OCI-LY1 (cell line): ENCODE results near the gene DDR2.

Experiments
- H2AFZ ChIP-seq: fragments of 200-600 bp; sonication (generic), shearing (Covaris generic); 2 replicates; pipeline ENCODE4 v1.6.0; 2014; ENCODE audit warnings: antibody characterized with exemption, mild to moderate bottlenecking, low read length
- H3F3A ChIP-seq: fragments of 200-600 bp; sonication (generic), shearing (Covaris generic); 2 replicates; pipeline ENCODE4 v1.6.0; 2014; ENCODE audit warnings: mild to moderate bottlenecking, antibody characterized with exemption, low read length, moderate library complexity; ENCODE audit not compliant: insufficient read depth
- H3K27ac ChIP-seq: fragments of 200-600 bp; sonication (generic); 2 replicates; pipeline ENCODE4 v1.5.1; 2014; ENCODE audit warnings: low read length, mixed run types, mild to moderate bottlenecking, low read depth; ENCODE audit not compliant: poor library complexity, severe bottlenecking
- H3K27me3 ChIP-seq: fragments of 200-600 bp; sonication (generic); 2 replicates; pipeline ENCODE4 v1.6.0; 2014; ENCODE audit warnings: antibody characterized with exemption, mild to moderate bottlenecking, low read length, moderate library complexity; ENCODE audit not compliant: insufficient read depth
- H3K36me3 ChIP-seq: fragments of 200-600 bp; sonication (generic); 2 replicates; pipeline ENCODE4 v1.6.1; 2014; ENCODE audit warnings: mild to moderate bottlenecking, antibody characterized with exemption, low read length, moderate library complexity, mixed read lengths; ENCODE audit not compliant: insufficient read depth
- H3K4me1 ChIP-seq: fragments of 200-600 bp; sonication (generic); 2 replicates; pipeline ENCODE4 v1.5.1; 2014; ENCODE audit warnings: mild to moderate bottlenecking, low read length, moderate library complexity; ENCODE audit not compliant: insufficient read depth, severe bottlenecking
- H3K4me2 ChIP-seq: fragments of 200-600 bp; sonication (generic), shearing (Covaris generic); 2 replicates; pipeline ENCODE4 v1.6.1; 2014; ENCODE audit warnings: low read length
- H3K4me3 ChIP-seq: fragments of 200-600 bp; sonication (generic); 2 replicates; pipeline ENCODE4 v1.5.1; 2014; ENCODE audit warnings: low read length, low read depth, mild to moderate bottlenecking, mixed read lengths; ENCODE audit not compliant: poor library complexity, severe bottlenecking
- H3K79me2 ChIP-seq: fragments of 200-600 bp; shearing (Covaris generic); 2 replicates; pipeline ENCODE4 v1.6.1; 2016; ENCODE audit warnings: mixed run types, low read length, mixed read lengths; ENCODE audit not compliant: insufficient read depth
- H3K9ac ChIP-seq: fragments of 200-600 bp; sonication (generic), shearing (Covaris generic); 2 replicates; pipeline ENCODE4 v1.6.1; 2014; ENCODE audit warnings: mild to moderate bottlenecking, low read length, mixed read lengths
- H3K9me2 ChIP-seq: fragments of 200-600 bp; sonication (generic), shearing (Covaris generic); 2 replicates; pipeline ENCODE4 v1.6.1; 2014; ENCODE audit warnings: low read depth, mild to moderate bottlenecking, low read length, mixed read lengths
- H3K9me3 ChIP-seq: fragments of 200-600 bp; shearing (Covaris generic); 2 replicates; pipeline ENCODE4 v1.6.1; 2014; ENCODE audit warnings: low read length, mixed read lengths
- H4K20me1 ChIP-seq: fragments of 200-600 bp; sonication (generic), shearing (Covaris generic); 2 replicates; pipeline ENCODE4 v1.6.0; 2016; ENCODE audit warnings: mild to moderate bottlenecking, low read length; ENCODE audit not compliant: insufficient read depth
- CTCF ChIP-seq: fragments of 200-600 bp; sonication (generic), shearing (Covaris generic); IDR thresholded peaks from 2 replicates; pipeline ENCODE4 v1.5.1; 2017; ENCODE audit warnings: mild to moderate bottlenecking, antibody characterized with exemption, low read length, moderate library complexity, mixed read lengths
- EZH2 ChIP-seq: fragments of 200-600 bp; sonication (generic), shearing (Covaris generic); IDR thresholded peaks from 2 replicates; pipeline ENCODE4 v1.8.0; 2017; ENCODE audit warnings: borderline replicate concordance, mixed run types, mild to moderate bottlenecking, antibody characterized with exemption, low read length, moderate library complexity, mixed read lengths

DDR2 gene

DNA sequence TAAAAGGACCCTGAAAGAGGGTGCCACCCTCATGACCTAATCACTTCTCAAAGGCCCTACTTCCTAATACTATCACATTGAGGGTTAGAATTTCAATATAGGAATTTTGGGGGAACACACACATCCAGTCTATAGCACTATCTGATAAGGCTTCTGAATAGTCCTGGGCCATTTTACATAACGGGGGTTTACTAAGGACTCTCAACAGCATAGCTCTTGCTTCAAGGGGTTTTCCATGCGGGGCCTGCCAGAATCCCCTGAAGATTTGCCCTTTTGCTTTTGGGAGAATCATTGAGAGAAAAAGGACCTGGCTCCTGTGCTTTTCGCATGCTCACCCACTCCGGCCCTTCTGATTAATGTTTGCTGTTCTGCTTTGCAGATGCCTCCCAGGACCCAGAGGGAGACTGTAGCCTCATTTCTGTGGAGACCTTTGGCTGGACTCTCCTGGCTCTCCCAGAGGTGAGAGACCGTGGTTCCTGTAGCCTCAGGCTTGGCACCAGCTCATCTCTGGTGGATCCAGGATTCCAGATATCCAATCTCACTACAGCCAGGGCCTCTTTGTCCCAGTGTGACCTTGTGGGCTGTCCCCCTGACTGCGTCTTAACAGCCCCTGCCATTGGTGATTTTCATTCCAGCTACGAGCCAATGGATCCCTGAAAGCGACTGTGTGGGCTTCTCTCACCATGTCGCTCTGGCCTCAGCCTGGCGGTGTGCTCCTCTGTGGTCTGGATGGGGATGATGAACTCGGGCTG lies 72.6 kb downstream of the DDR2 start:
- no peak overlapping the region for H3K9ac ChIP-seq
- no peaks in the 10 kb centered on the region for H3K27me3 ChIP-seq
- H3K27ac ChIP-seq: no peak overlapping the region
- H3F3A ChIP-seq: no peaks in the 10 kb centered on the region
- no peaks in the 10 kb centered on the region for H3K36me3 ChIP-seq
- H2AFZ ChIP-seq: no peak overlapping the region
- no peaks in the 10 kb centered on the region for H4K20me1 ChIP-seq
- no peaks in the 10 kb centered on the region for H3K79me2 ChIP-seq
- H3K9me3 ChIP-seq: no peaks in the 10 kb centered on the region
- TF ChIP-seq CTCF (no peak), EZH2 (no peak)
- no peak overlapping the region for H3K4me3 ChIP-seq
- H3K9me2 ChIP-seq: no peaks in the 10 kb centered on the region
- no peak overlapping the region for H3K4me2 ChIP-seq
- no peaks in the 10 kb centered on the region for H3K4me1 ChIP-seq

DNA sequence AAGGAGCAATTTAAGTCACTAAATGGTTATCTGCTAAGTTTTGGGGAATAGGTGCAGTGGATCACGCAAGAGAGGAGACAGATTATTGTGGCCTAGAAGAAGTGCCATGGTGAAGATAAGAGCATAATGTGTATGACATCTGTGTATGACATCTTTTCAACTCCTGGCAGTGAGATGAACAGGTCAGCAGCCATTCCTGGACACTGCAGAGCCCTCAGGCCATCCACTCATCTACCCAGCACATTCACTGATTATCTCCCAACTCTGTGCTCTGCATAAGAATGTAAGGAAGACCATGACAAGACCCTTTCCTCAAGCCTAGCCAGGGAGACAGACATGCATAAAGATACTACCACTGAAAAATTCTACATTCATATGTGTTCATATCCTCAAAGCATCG lies 73.7 kb downstream of the DDR2 start:
- H3F3A ChIP-seq: no peaks in the 10 kb centered on the region
- no peaks in the 10 kb centered on the region for H3K27me3 ChIP-seq

GRCh38 chr1:162706606-162707005 lies 74.3 kb downstream of the DDR2 start:
- Histone ChIP-seq H3K79me2 (no peaks in the 10 kb centered on the region), H3K36me3 (no peaks in the 10 kb centered on the region), H2AFZ (no peak overlapping the region), H3F3A (no peaks in the 10 kb centered on the region), H3K27ac (no peak overlapping the region), H3K27me3 (no peaks in the 10 kb centered on the region), H4K20me1 (no peaks in the 10 kb centered on the region), H3K4me1 (no peaks in the 10 kb centered on the region), H3K9me2 (no peaks in the 10 kb centered on the region), H3K4me3 (no peak overlapping the region), H3K4me2 (no peak overlapping the region), H3K9me3 (no peaks in the 10 kb centered on the region), H3K9ac (no peak overlapping the region)
- TF ChIP-seq CTCF (no peak), EZH2 (no peak)

More for the DNA sequence above, 73.7 kb downstream of the DDR2 start:
- H3K4me3 ChIP-seq: no peak overlapping the region
- H3K9me2 ChIP-seq: no peaks in the 10 kb centered on the region
- no peak overlapping the region for H3K4me2 ChIP-seq
- no peak overlapping the region for H3K27ac ChIP-seq
- no peak overlapping the region for H3K9ac ChIP-seq
- TF ChIP-seq EZH2 (no peak), CTCF (no peak)
- no peaks in the 10 kb centered on the region for H3K4me1 ChIP-seq
- no peaks in the 10 kb centered on the region for H4K20me1 ChIP-seq
- no peaks in the 10 kb centered on the region for H3K9me3 ChIP-seq
- H3K79me2 ChIP-seq: no peaks in the 10 kb centered on the region
- no peak overlapping the region for H2AFZ ChIP-seq
- no peaks in the 10 kb centered on the region for H3K36me3 ChIP-seq
